ENCODE data around the gene MT1E.

- no peak for TF ChIP-seq RNF2 (IDR thresholded peaks at IDR 0.05; ENCODE audit: borderline replicate concordance, low read depth, low read length, missing control alignments, poor library complexity, severe bottlenecking)
- TF ChIP-seq MAX (IDR thresholded peaks at IDR 0.05): no peak
- no peak for TF ChIP-seq SP2 (IDR thresholded peaks at IDR 0.05; ENCODE audit: low read length)
- TF ChIP-seq CTCF (IDR thresholded peaks at IDR 0.05; ENCODE audit: control extremely low read depth in 1 of 3, insufficient read depth in 1 of 3, low read depth in 1 of 3, low read length in 3 of 3): no peak
- TF ChIP-seq CREB1 (IDR thresholded peaks at IDR 0.05): no peak
- no peak for TF ChIP-seq PHF8 (conservative IDR thresholded peaks at IDR 0.05; ENCODE audit: low read depth, low read length)
- TF ChIP-seq KDM5A (IDR thresholded peaks at IDR 0.05; ENCODE audit: low read length): no peak
- no peak for TF ChIP-seq POLR2A (IDR thresholded peaks at IDR 0.05; ENCODE audit: control extremely low read depth in 1 of 2, low read depth in 2 of 2, low read length in 2 of 2)
- TF ChIP-seq, protein P1, sequence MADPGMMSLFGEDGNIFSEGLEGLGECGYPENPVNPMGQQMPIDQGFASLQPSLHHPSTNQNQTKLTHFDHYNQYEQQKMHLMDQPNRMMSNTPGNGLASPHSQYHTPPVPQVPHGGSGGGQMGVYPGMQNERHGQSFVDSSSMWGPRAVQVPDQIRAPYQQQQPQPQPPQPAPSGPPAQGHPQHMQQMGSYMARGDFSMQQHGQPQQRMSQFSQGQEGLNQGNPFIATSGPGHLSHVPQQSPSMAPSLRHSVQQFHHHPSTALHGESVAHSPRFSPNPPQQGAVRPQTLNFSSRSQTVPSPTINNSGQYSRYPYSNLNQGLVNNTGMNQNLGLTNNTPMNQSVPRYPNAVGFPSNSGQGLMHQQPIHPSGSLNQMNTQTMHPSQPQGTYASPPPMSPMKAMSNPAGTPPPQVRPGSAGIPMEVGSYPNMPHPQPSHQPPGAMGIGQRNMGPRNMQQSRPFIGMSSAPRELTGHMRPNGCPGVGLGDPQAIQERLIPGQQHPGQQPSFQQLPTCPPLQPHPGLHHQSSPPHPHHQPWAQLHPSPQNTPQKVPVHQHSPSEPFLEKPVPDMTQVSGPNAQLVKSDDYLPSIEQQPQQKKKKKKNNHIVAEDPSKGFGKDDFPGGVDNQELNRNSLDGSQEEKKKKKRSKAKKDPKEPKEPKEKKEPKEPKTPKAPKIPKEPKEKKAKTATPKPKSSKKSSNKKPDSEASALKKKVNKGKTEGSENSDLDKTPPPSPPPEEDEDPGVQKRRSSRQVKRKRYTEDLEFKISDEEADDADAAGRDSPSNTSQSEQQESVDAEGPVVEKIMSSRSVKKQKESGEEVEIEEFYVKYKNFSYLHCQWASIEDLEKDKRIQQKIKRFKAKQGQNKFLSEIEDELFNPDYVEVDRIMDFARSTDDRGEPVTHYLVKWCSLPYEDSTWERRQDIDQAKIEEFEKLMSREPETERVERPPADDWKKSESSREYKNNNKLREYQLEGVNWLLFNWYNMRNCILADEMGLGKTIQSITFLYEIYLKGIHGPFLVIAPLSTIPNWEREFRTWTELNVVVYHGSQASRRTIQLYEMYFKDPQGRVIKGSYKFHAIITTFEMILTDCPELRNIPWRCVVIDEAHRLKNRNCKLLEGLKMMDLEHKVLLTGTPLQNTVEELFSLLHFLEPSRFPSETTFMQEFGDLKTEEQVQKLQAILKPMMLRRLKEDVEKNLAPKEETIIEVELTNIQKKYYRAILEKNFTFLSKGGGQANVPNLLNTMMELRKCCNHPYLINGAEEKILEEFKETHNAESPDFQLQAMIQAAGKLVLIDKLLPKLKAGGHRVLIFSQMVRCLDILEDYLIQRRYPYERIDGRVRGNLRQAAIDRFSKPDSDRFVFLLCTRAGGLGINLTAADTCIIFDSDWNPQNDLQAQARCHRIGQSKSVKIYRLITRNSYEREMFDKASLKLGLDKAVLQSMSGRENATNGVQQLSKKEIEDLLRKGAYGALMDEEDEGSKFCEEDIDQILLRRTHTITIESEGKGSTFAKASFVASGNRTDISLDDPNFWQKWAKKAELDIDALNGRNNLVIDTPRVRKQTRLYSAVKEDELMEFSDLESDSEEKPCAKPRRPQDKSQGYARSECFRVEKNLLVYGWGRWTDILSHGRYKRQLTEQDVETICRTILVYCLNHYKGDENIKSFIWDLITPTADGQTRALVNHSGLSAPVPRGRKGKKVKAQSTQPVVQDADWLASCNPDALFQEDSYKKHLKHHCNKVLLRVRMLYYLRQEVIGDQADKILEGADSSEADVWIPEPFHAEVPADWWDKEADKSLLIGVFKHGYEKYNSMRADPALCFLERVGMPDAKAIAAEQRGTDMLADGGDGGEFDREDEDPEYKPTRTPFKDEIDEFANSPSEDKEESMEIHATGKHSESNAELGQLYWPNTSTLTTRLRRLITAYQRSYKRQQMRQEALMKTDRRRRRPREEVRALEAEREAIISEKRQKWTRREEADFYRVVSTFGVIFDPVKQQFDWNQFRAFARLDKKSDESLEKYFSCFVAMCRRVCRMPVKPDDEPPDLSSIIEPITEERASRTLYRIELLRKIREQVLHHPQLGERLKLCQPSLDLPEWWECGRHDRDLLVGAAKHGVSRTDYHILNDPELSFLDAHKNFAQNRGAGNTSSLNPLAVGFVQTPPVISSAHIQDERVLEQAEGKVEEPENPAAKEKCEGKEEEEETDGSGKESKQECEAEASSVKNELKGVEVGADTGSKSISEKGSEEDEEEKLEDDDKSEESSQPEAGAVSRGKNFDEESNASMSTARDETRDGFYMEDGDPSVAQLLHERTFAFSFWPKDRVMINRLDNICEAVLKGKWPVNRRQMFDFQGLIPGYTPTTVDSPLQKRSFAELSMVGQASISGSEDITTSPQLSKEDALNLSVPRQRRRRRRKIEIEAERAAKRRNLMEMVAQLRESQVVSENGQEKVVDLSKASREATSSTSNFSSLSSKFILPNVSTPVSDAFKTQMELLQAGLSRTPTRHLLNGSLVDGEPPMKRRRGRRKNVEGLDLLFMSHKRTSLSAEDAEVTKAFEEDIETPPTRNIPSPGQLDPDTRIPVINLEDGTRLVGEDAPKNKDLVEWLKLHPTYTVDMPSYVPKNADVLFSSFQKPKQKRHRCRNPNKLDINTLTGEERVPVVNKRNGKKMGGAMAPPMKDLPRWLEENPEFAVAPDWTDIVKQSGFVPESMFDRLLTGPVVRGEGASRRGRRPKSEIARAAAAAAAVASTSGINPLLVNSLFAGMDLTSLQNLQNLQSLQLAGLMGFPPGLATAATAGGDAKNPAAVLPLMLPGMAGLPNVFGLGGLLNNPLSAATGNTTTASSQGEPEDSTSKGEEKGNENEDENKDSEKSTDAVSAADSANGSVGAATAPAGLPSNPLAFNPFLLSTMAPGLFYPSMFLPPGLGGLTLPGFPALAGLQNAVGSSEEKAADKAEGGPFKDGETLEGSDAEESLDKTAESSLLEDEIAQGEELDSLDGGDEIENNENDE (IDR thresholded peaks at IDR 0.05; ENCODE audit: insufficient replicate concordance, low read length): no peak
- TF ChIP-seq TEAD4 (IDR thresholded peaks at IDR 0.05; ENCODE audit: low read depth, low read length): no peak
- no peak for TF ChIP-seq SIN3A (conservative IDR thresholded peaks at IDR 0.05 in 1 of 2, IDR thresholded peaks at IDR 0.05 in 1 of 2; ENCODE audit: low read depth in 1 of 2, low read length in 2 of 2)
- TF ChIP-seq JUND (IDR thresholded peaks at IDR 0.05; ENCODE audit: low read length): no peak
- TF ChIP-seq USF2 (IDR thresholded peaks at IDR 0.05; ENCODE audit: low read length): no peak
These were observed 34.1 kb upstream of the MT1E start for GRCh38 chr16:56591377-56592060.
